LNCAP (cell line): ENCODE measurements around the gene STIP1.

Experiments used
- CTCF ChIP-seq: fragments of 450-650 bp; IDR thresholded peaks from 2 replicates; pipeline ENCODE4 v1.5.1; 2017; ENCODE audit warnings: mild to moderate bottlenecking

The STIP1 gene

GRCh38 chr11:64164392-64165312, 21.3 kb upstream of the STIP1 start:
- TF ChIP-seq CTCF, result no peak

DNA sequence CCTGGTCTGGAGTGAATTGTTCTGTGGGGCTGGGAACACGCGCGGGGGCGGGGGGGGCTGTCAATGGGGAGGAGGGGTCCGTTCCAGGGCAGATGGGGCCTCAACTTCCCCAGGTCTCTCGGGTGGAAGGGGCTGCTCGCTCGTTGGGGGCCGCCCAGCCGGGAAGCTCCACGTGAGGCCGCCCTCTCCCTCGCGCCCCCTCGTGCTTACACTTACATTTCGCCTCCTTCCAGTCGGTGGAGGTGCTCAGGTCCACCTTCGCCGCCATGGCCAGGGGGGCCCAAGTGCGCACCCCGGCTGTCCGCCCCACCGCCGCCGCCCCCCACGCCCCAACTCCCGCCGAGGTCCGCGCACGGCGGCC, 20.5 kb upstream of the STIP1 start:
- no peak for TF ChIP-seq CTCF

GRCh38 chr11:64165842-64166635, 19.9 kb upstream of the STIP1 start, which contains the start of gene MACROD1:
Gene MACROD1 (minus strand): TSS chr11:64166113. CDS start chr11:64165994, 119 bp downstream.
- no peak for TF ChIP-seq CTCF

GRCh38 chr11:64170419-64170818, 15.6 kb upstream of the STIP1 start:
- no peak for TF ChIP-seq CTCF

- TF ChIP-seq CTCF, result no peak
Observed at GRCh38 chr11:64173616-64174355, 12.2 kb upstream of the STIP1 start.

DNA sequence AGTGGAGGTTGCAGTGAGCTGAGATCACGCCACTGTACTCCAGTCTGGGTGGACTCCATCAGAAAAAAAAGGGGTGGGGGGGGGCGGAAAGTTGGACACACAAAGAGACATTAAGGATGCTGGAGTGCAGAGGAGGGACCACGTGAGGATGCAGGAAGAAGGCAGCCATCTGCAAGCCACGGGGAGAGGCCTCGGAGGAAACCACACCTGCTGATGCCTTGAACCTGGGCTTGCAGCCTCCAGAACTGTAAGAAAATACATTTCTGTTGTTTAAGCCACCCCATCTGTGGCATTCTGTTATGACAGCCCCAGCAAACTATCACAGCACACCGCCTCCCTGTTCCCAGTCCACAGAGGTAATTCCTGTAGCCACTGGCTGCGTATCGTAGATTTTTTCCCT, 9.2 kb upstream of the STIP1 start:
- no peak for TF ChIP-seq CTCF

DNA sequence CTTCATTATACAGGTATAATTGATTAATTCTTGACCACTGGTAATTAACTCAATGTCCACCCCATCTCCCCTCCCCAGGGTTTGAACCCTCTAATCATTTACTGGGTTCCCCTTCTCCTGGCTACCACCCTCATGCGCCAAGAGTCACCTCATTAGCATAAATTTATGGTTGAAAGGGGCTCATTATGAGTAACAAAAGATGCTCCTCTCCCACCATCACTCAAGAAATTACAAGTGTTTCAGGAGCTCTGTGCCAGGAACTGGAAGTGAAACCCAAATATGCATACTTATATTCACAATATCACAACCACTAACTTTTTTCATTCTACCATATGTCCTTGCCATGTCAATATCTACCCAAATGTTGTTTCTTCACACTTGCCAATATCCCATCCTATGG, 7.8 kb upstream of the STIP1 start:
- TF ChIP-seq CTCF, result no peak
